ENCODE data around the gene SCN2B. TPM values are rescaled to one million over a fixed set of nuclear protein-coding genes. Genes with fewer than 3 reads are reported as not detected.
A peak's percentile ranks its signal among the peaks of the same experiment; 100 is the strongest.

The SCN2B gene
- polyA plus RNA-seq, 2 donors: 0.06 to 0.19 TPM

GRCh38 chr11:118128721-118129470, 47.5 kb downstream of the SCN2B start:
- 64 to 67% methylated on average over 11 of the region's 11 CpGs for WGBS, 2 donors
- H3K4me1 ChIP-seq (ENCODE audit: control insufficient read depth in 2 of 2, insufficient read depth in 2 of 2, low read length in 1 of 2): peaks cover 2 to 3% of the 10 kb centered on the region in 2 donors
- no peaks in the 10 kb centered on the region for H3K36me3 ChIP-seq (ENCODE audit: control insufficient read depth in 2 of 2, insufficient read depth in 2 of 2, low read length in 1 of 2)
- H3K27me3 ChIP-seq (ENCODE audit: control insufficient read depth in 1 of 2, insufficient read depth in 2 of 2, low read length in 2 of 2): no peaks in the 10 kb centered on the region
- peak overlapping the region; percentile 26 to 75 for H3K27ac ChIP-seq (ENCODE audit: low read depth in 2 of 2, low read length in 1 of 2)
- H3K4me3 ChIP-seq (ENCODE audit: low read depth in 1 of 2, low read length in 2 of 2): no peak overlapping the region
- no peaks in the 10 kb centered on the region for H3K9me3 ChIP-seq (ENCODE audit: control insufficient read depth in 2 of 2, insufficient read depth in 1 of 2, low read depth in 1 of 2, low read length in 1 of 2)

- H3K27me3 ChIP-seq (ENCODE audit: control insufficient read depth in 1 of 2, insufficient read depth in 2 of 2, low read length in 2 of 2): no peaks in the 10 kb centered on the region
- WGBS, 2 donors: 47 to 62% methylated on average over 4 of the region's 4 CpGs
- H3K4me1 ChIP-seq (ENCODE audit: control insufficient read depth in 2 of 2, insufficient read depth in 2 of 2, low read length in 1 of 2): peaks cover 2 to 3% of the 10 kb centered on the region in 2 donors
- H3K27ac ChIP-seq (ENCODE audit: low read depth in 2 of 2, low read length in 1 of 2): peak overlapping the region in 1 of 2 donors; percentile 68
- no peaks in the 10 kb centered on the region for H3K36me3 ChIP-seq (ENCODE audit: control insufficient read depth in 2 of 2, insufficient read depth in 2 of 2, low read length in 1 of 2)
- no peak overlapping the region for H3K4me3 ChIP-seq (ENCODE audit: low read depth in 1 of 2, low read length in 2 of 2)
- no peaks in the 10 kb centered on the region for H3K9me3 ChIP-seq (ENCODE audit: control insufficient read depth in 2 of 2, insufficient read depth in 1 of 2, low read depth in 1 of 2, low read length in 1 of 2)
Measured at GRCh38 chr11:118128310-118128709, 48.1 kb downstream of the SCN2B start.

GRCh38 chr11:118126082-118126838, 50.2 kb downstream of the SCN2B start:
- no peaks in the 10 kb centered on the region for H3K36me3 ChIP-seq (ENCODE audit: control insufficient read depth in 2 of 2, insufficient read depth in 2 of 2, low read length in 1 of 2)
- H3K4me1 ChIP-seq (ENCODE audit: control insufficient read depth in 2 of 2, insufficient read depth in 2 of 2, low read length in 1 of 2): peaks cover 0 to 2% of the 10 kb centered on the region in 2 donors
- H3K9me3 ChIP-seq (ENCODE audit: control insufficient read depth in 2 of 2, insufficient read depth in 1 of 2, low read depth in 1 of 2, low read length in 1 of 2): no peaks in the 10 kb centered on the region
- 81 to 83% methylated on average over 7 of the region's 7 CpGs for WGBS, 2 donors
- H3K4me3 ChIP-seq (ENCODE audit: low read depth in 1 of 2, low read length in 2 of 2): no peak overlapping the region
- H3K27me3 ChIP-seq (ENCODE audit: control insufficient read depth in 1 of 2, insufficient read depth in 2 of 2, low read length in 2 of 2): no peaks in the 10 kb centered on the region
- peak overlapping the region in 1 of 2 donors; percentile 65 for H3K27ac ChIP-seq (ENCODE audit: low read depth in 2 of 2, low read length in 1 of 2)

- no peaks in the 10 kb centered on the region for H3K9me3 ChIP-seq (ENCODE audit: control insufficient read depth in 2 of 2, insufficient read depth in 1 of 2, low read depth in 1 of 2, low read length in 1 of 2)
- H3K36me3 ChIP-seq (ENCODE audit: control insufficient read depth in 2 of 2, insufficient read depth in 2 of 2, low read length in 1 of 2): no peaks in the 10 kb centered on the region
- H3K4me3 ChIP-seq (ENCODE audit: low read depth in 1 of 2, low read length in 2 of 2): no peak overlapping the region
- H3K27ac ChIP-seq (ENCODE audit: low read depth in 2 of 2, low read length in 1 of 2): no peak overlapping the region
- no peaks in the 10 kb centered on the region for H3K27me3 ChIP-seq (ENCODE audit: control insufficient read depth in 1 of 2, insufficient read depth in 2 of 2, low read length in 2 of 2)
- H3K4me1 ChIP-seq (ENCODE audit: control insufficient read depth in 2 of 2, insufficient read depth in 2 of 2, low read length in 1 of 2): no peaks in the 10 kb centered on the region
- 85 to 87% methylated on average over 8 of the region's 8 CpGs for WGBS, 2 donors
Measured at GRCh38 chr11:118124929-118125535, 51.4 kb downstream of the SCN2B start.

GRCh38 chr11:118120793-118121192, 55.6 kb downstream of the SCN2B start:
- Histone ChIP-seq H3K27ac (ENCODE audit: low read depth in 2 of 2, low read length in 1 of 2) (no peak overlapping the region), H3K4me1 (ENCODE audit: control insufficient read depth in 2 of 2, insufficient read depth in 2 of 2, low read length in 1 of 2) (no peaks in the 10 kb centered on the region), H3K9me3 (ENCODE audit: control insufficient read depth in 2 of 2, insufficient read depth in 1 of 2, low read depth in 1 of 2, low read length in 1 of 2) (no peaks in the 10 kb centered on the region), H3K36me3 (ENCODE audit: control insufficient read depth in 2 of 2, insufficient read depth in 2 of 2, low read length in 1 of 2) (peaks cover 0 to 3% of the 10 kb centered on the region in 2 donors), H3K4me3 (ENCODE audit: low read depth in 1 of 2, low read length in 2 of 2) (no peak overlapping the region), H3K27me3 (ENCODE audit: control insufficient read depth in 1 of 2, insufficient read depth in 2 of 2, low read length in 2 of 2) (no peaks in the 10 kb centered on the region)
- 94 to 97% methylated on average over 1 of the region's 1 CpG for WGBS, 2 donors

GRCh38 chr11:118117790-118118601, 58.4 kb downstream of the SCN2B start:
- Histone ChIP-seq H3K4me3 (ENCODE audit: low read depth in 1 of 2, low read length in 2 of 2) (no peak overlapping the region), H3K27ac (ENCODE audit: low read depth in 2 of 2, low read length in 1 of 2) (no peak overlapping the region), H3K9me3 (ENCODE audit: control insufficient read depth in 2 of 2, insufficient read depth in 1 of 2, low read depth in 1 of 2, low read length in 1 of 2) (no peaks in the 10 kb centered on the region)

GRCh38 chr11:118115048-118115447, 61.4 kb downstream of the SCN2B start:
- H3K36me3 ChIP-seq (ENCODE audit: control insufficient read depth in 2 of 2, insufficient read depth in 2 of 2, low read length in 1 of 2): peaks cover 0 to 18% of the 10 kb centered on the region in 2 donors
- no peak overlapping the region for H3K27ac ChIP-seq (ENCODE audit: low read depth in 2 of 2, low read length in 1 of 2)
- H3K27me3 ChIP-seq (ENCODE audit: control insufficient read depth in 1 of 2, insufficient read depth in 2 of 2, low read length in 2 of 2): no peaks in the 10 kb centered on the region
- peaks cover 0 to 8% of the 10 kb centered on the region in 2 donors for H3K4me1 ChIP-seq (ENCODE audit: control insufficient read depth in 2 of 2, insufficient read depth in 2 of 2, low read length in 1 of 2)
- no peaks in the 10 kb centered on the region for H3K9me3 ChIP-seq (ENCODE audit: control insufficient read depth in 2 of 2, insufficient read depth in 1 of 2, low read depth in 1 of 2, low read length in 1 of 2)
- no peak overlapping the region for H3K4me3 ChIP-seq (ENCODE audit: low read depth in 1 of 2, low read length in 2 of 2)
- WGBS, 2 donors: 93 to 95% methylated on average over 7 of the region's 7 CpGs

More at GRCh38 chr11:118117790-118118601, 58.4 kb downstream of the SCN2B start:
- Histone ChIP-seq H3K4me1 (ENCODE audit: control insufficient read depth in 2 of 2, insufficient read depth in 2 of 2, low read length in 1 of 2) (no peaks in the 10 kb centered on the region), H3K36me3 (ENCODE audit: control insufficient read depth in 2 of 2, insufficient read depth in 2 of 2, low read length in 1 of 2) (peaks cover 0 to 17% of the 10 kb centered on the region in 2 donors), H3K27me3 (ENCODE audit: control insufficient read depth in 1 of 2, insufficient read depth in 2 of 2, low read length in 2 of 2) (no peaks in the 10 kb centered on the region)
- 74 to 82% methylated on average over 9 of the region's 9 CpGs for WGBS, 2 donors

- Histone ChIP-seq H3K36me3 (ENCODE audit: control insufficient read depth in 2 of 2, insufficient read depth in 2 of 2, low read length in 1 of 2) (peaks cover 0 to 18% of the 10 kb centered on the region in 2 donors), H3K27me3 (ENCODE audit: control insufficient read depth in 1 of 2, insufficient read depth in 2 of 2, low read length in 2 of 2) (no peaks in the 10 kb centered on the region), H3K27ac (ENCODE audit: low read depth in 2 of 2, low read length in 1 of 2) (no peak overlapping the region), H3K9me3 (ENCODE audit: control insufficient read depth in 2 of 2, insufficient read depth in 1 of 2, low read depth in 1 of 2, low read length in 1 of 2) (no peaks in the 10 kb centered on the region), H3K4me3 (ENCODE audit: low read depth in 1 of 2, low read length in 2 of 2) (no peak overlapping the region), H3K4me1 (ENCODE audit: control insufficient read depth in 2 of 2, insufficient read depth in 2 of 2, low read length in 1 of 2) (peaks cover 0 to 8% of the 10 kb centered on the region in 2 donors)
- WGBS, 2 donors: 41 to 56% methylated on average over 1 of the region's 1 CpG
Measured at GRCh38 chr11:118114266-118114665, 62.2 kb downstream of the SCN2B start.

All from esophagus (tissue), 2 donors.